DMS114 treated with DMSO at 0.1 percent for 48 hours (cell line): Measurements from ENCODE around the gene TRPM6.

Experiments
- DNase-seq: peaks from one replicate; lab custom pipeline; 2025; ENCODE audit not compliant: unreplicated experiment; lab: John Stamatoyannopoulos, UW

TRPM6 gene

GRCh38 chr9:74726581-74726980 is 161.1 kb downstream of the TRPM6 start:
- no peak for DNase-seq

GRCh38 chr9:74724317-74724716 is 163.4 kb downstream of the TRPM6 start:
- DNase-seq = no peak

- DNase-seq = no peak
Observed at GRCh38 chr9:74721696-74722660, 165.7 kb downstream of the TRPM6 start.

- no peak for DNase-seq
Observed at GRCh38 chr9:74719306-74719705, 168.4 kb downstream of the TRPM6 start.

GRCh38 chr9:74718709-74719108 is 169.0 kb downstream of the TRPM6 start:
- no peak for DNase-seq

GRCh38 chr9:74711341-74711740 is 176.4 kb downstream of the TRPM6 start:
- DNase-seq = no peak

GRCh38 chr9:74697535-74697934 is 190.2 kb downstream of the TRPM6 start:
- no peak for DNase-seq

- no peak for DNase-seq
Observed at GRCh38 chr9:74696520-74696919, 191.2 kb downstream of the TRPM6 start.

GRCh38 chr9:74691058-74691457 is 196.7 kb downstream of the TRPM6 start:
- DNase-seq = no peak

GRCh38 chr9:74683322-74683721 is 204.4 kb downstream of the TRPM6 start:
- no peak for DNase-seq

GRCh38 chr9:74681906-74682305 is 205.8 kb downstream of the TRPM6 start:
- no peak for DNase-seq

- no peak for DNase-seq
Observed at GRCh38 chr9:74674077-74674476, 213.6 kb downstream of the TRPM6 start.
